CD4-positive, alpha-beta T cell (primary cell): ENCODE results near the gene CPNE2. TPM values are rescaled to one million over a fixed set of nuclear protein-coding genes. Genes with fewer than 3 reads are reported as not detected.
"Not testable (repeated sequence)": the region's sequence is repeated elsewhere in the genome, so short reads cannot be mapped to it uniquely, and the experiment has no call there.

ENCODE experiments used
- ATAC-seq: fragments of 200-7000 bp; cut with Tn5 transposase; one replicate; pipeline ENCODE4 v1.10.0; 2022; ENCODE audit warnings: mild to moderate bottlenecking; ENCODE audit not compliant: poor library complexity
- CTCF ChIA-PET: fragments of 350-600 bp; sonication (Branson Sonifier 250); formaldehyde crosslinking; loops from one replicate; lab custom pipeline; 2021; ENCODE audit warnings: antibody characterized with exemption, inconsistent platforms; lab: Charles Lee
- POLR2A ChIA-PET: fragments of 350-600 bp; sonication (Branson Sonifier 250); formaldehyde crosslinking; loops from one replicate; lab custom pipeline; 2021; ENCODE audit warnings: antibody characterized with exemption, inconsistent platforms; lab: Charles Lee
- DNase-seq, 14 experiments: peaks; one replicate each; pipeline ENCODE4 v3.0.0-alpha.2; 2013 to 2020; ENCODE audit warnings: mixed read lengths in 2 of 14
- H3K27ac ChIP-seq, 2 donors: one replicate each; pipeline versions ENCODE4 v1.5.1 to v1.7.0; 2013; ENCODE audit warnings: low read length in 2 of 2, low read depth in 1 of 2, mild to moderate bottlenecking in 1 of 2
- H3K27me3 ChIP-seq, 2 experiments: 1 replicate in 1 of 2; 2 replicates in 1 of 2; pipeline versions ENCODE4 v1.6.1 to v1.7.0; 2013; ENCODE audit warnings: low read length in 2 of 2, control low read depth in 1 of 2, mild to moderate bottlenecking in 1 of 2, moderate library complexity in 1 of 2; ENCODE audit not compliant: insufficient read depth in 2 of 2, control insufficient read depth in 1 of 2
- H3K36me3 ChIP-seq: one replicate; pipeline ENCODE4 v1.6.1; 2013; ENCODE audit warnings: low read length, control low read depth; ENCODE audit not compliant: insufficient read depth
- H3K4me1 ChIP-seq: one replicate; pipeline ENCODE4 v1.6.1; 2013; ENCODE audit warnings: low read length, control low read depth; ENCODE audit not compliant: insufficient read depth
- H3K4me3 ChIP-seq: one replicate; pipeline ENCODE4 v1.5.1; 2013; ENCODE audit warnings: mild to moderate bottlenecking, low read length, moderate library complexity
- H3K9me3 ChIP-seq, 2 experiments: 1 replicate in 1 of 2; 2 replicates in 1 of 2; pipeline versions ENCODE4 v1.6.1 to v1.7.0; 2013; ENCODE audit warnings: low read length in 2 of 2, mild to moderate bottlenecking in 2 of 2, control low read depth in 1 of 2, moderate library complexity in 1 of 2; ENCODE audit not compliant: control insufficient read depth in 1 of 2, insufficient read depth in 1 of 2
- H3K27ac Mint-ChIP-seq: one replicate; pipeline ENCODE4 v1.8.0; 2020; ENCODE audit warnings: mixed read lengths
- H3K27me3 Mint-ChIP-seq: one replicate; pipeline ENCODE4 v1.8.0; 2021; ENCODE audit warnings: mixed read lengths
- H3K36me3 Mint-ChIP-seq: one replicate; pipeline ENCODE4 v1.8.0; 2021; ENCODE audit warnings: low read depth, mixed read lengths
- H3K4me1 Mint-ChIP-seq: one replicate; pipeline ENCODE4 v1.8.0; 2021; ENCODE audit warnings: low read depth, mixed read lengths
- H3K4me3 Mint-ChIP-seq: one replicate; pipeline ENCODE4 v1.8.0; 2020; ENCODE audit warnings: mild to moderate bottlenecking, mixed read lengths
- H3K9me3 Mint-ChIP-seq: one replicate; pipeline ENCODE4 v1.8.0; 2020; ENCODE audit warnings: mixed read lengths
- intact Hi-C, 2 experiments: fragments of 100-400 bp; cut with DNase I in 1 of 2; cut with micrococcal nuclease in 1 of 2; formaldehyde crosslinking; loops; one replicate each; pipeline versions ENCODE4 v1.15.1 to v1.9.0; 2023 to 2025; cut with DNase I, micrococcal nuclease
- total RNA-seq, 174 experiments: library from RNA in 2 of 174; stranded (reverse) in 2 of 174; gene quantifications; one replicate each; pipeline ENCODE4 v1.2.3 and lab custom pipeline; 2021 to 2026
- TF ChIP-seq, protein P1 (sequence below): fragments of 200-600 bp; IDR thresholded peaks from one replicate; pipeline ENCODE4 v1.8.0; 2022; ENCODE audit warnings: antibody characterized with exemption, mild to moderate bottlenecking

The CPNE2 gene
- total RNA-seq, 2 experiments from 2014 or later = 2.2 to 3.5 TPM

DNA sequence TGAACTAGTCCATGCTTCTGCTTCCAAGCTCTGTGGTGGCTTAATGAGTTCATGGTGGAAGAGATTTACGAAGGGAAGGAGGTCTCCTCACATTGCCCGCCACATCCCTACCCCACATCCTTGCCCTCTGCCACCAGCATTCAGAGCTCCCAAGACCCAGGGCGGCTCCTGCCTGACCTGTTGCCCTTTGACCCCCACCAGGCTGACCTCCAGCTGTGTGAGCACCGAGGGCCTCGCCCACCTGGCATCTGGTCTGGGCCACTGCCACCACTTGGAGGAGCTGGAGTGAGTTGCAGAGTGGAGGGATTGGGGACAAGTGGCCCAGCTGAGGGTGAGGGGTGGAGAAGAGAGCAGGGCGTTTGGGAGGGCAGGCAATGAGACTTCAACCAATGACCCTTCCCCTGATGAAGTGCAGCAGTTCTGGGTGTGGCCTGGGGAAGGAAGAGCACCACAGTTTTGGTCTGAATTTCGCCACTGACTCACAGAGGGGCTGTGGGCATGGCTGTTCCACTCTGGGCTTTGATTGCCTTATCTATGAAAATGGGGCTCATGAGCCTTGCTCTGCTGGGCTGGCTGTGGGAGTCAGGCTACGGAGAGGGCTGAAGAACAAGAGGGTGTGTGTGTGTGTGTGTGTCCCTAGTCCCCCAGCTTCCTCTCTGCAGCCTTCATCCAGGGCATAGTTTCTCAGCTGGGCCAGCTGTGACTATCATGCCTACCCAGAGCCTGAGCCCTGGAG lies 22.6 kb upstream of the CPNE2 start:
- Histone ChIP-seq H3K4me3 (no peak overlapping the region), H3K4me1 (peaks cover 12% of the 10 kb centered on the region), H3K36me3 (peaks cover 85% of the 10 kb centered on the region), H3K9me3 (no peaks in the 10 kb centered on the region), H3K27ac (peak overlapping the region; percentile 32 to 52), H3K27me3 (no peaks in the 10 kb centered on the region)
- Mint-ChIP-seq H3K4me1 (peaks cover 4% of the 10 kb centered on the region), H3K36me3 (peaks cover 82% of the 10 kb centered on the region), H3K4me3 (no peak overlapping the region), H3K27ac (peak overlapping the region; percentile 36), H3K9me3 (no peaks in the 10 kb centered on the region), H3K27me3 (no peaks in the 10 kb centered on the region)
- no peak for DNase-seq
- ATAC-seq = no peak
- ChIA-PET CTCF (interaction anchor here (1.3 kb wide), 1 partner anchor 105 kb away, joined by 5 read pairs; no protein-coding TSS in a partner anchor), POLR2A (interaction anchor here (0.5 to 1.1 kb wide), 2 partner anchors 53 to 78 kb away, joined by 3 to 4 read pairs; no protein-coding TSS in a partner anchor)
- intact Hi-C loops = loop anchor here in 1 of 2 experiments (10.0 kb wide), 1 partner anchor 225 kb away; no protein-coding TSS in a partner anchor
- TF ChIP-seq, protein P1, sequence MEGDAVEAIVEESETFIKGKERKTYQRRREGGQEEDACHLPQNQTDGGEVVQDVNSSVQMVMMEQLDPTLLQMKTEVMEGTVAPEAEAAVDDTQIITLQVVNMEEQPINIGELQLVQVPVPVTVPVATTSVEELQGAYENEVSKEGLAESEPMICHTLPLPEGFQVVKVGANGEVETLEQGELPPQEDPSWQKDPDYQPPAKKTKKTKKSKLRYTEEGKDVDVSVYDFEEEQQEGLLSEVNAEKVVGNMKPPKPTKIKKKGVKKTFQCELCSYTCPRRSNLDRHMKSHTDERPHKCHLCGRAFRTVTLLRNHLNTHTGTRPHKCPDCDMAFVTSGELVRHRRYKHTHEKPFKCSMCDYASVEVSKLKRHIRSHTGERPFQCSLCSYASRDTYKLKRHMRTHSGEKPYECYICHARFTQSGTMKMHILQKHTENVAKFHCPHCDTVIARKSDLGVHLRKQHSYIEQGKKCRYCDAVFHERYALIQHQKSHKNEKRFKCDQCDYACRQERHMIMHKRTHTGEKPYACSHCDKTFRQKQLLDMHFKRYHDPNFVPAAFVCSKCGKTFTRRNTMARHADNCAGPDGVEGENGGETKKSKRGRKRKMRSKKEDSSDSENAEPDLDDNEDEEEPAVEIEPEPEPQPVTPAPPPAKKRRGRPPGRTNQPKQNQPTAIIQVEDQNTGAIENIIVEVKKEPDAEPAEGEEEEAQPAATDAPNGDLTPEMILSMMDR = no peak

DNA sequence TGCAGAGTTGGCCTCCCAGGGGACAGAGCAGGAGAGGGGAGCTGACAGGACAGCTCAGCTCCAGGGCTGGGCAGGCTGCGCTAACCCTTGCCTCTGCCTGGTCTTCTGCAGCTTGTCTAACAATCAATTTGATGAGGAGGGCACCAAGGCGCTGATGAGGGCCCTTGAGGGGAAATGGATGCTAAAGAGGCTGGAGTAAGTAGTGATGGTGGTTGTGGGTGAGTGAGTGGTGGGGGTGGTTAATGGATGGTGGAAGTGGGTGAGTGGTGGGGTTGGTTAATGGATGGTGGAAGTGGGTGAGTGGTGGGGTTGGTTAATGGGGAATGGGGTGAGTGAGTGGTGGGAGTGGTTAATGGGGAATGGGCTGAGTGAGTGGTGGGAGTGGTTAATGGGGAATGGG lies 22.0 kb upstream of the CPNE2 start:
- no peaks in the 10 kb centered on the region for H3K27me3 Mint-ChIP-seq
- DNase-seq (no peak), ATAC-seq (no peak)
- no peaks in the 10 kb centered on the region for H3K9me3 Mint-ChIP-seq
- Histone ChIP-seq H3K27me3 (no peaks in the 10 kb centered on the region), H3K4me1 (peaks cover 12% of the 10 kb centered on the region), H3K27ac (peak overlapping the region in 1 of 2 donors; percentile 52), H3K4me3 (no peak overlapping the region), H3K9me3 (no peaks in the 10 kb centered on the region), H3K36me3 (peaks cover 86% of the 10 kb centered on the region)
- peaks cover 81% of the 10 kb centered on the region for H3K36me3 Mint-ChIP-seq
- peaks cover 4% of the 10 kb centered on the region for H3K4me1 Mint-ChIP-seq
- intact Hi-C loops = loop anchor here in 1 of 2 experiments (10.0 kb wide), 1 partner anchor 226 kb away; no protein-coding TSS in a partner anchor
- CTCF ChIA-PET = no interaction called here
- POLR2A ChIA-PET = interaction anchor here (1.1 kb wide), 1 partner anchor 54 kb away, joined by 4 read pairs; no protein-coding TSS in a partner anchor
- peak overlapping the region; percentile 36 for H3K27ac Mint-ChIP-seq
- no peak overlapping the region for H3K4me3 Mint-ChIP-seq
- TF ChIP-seq, protein P1 = no peak

DNA sequence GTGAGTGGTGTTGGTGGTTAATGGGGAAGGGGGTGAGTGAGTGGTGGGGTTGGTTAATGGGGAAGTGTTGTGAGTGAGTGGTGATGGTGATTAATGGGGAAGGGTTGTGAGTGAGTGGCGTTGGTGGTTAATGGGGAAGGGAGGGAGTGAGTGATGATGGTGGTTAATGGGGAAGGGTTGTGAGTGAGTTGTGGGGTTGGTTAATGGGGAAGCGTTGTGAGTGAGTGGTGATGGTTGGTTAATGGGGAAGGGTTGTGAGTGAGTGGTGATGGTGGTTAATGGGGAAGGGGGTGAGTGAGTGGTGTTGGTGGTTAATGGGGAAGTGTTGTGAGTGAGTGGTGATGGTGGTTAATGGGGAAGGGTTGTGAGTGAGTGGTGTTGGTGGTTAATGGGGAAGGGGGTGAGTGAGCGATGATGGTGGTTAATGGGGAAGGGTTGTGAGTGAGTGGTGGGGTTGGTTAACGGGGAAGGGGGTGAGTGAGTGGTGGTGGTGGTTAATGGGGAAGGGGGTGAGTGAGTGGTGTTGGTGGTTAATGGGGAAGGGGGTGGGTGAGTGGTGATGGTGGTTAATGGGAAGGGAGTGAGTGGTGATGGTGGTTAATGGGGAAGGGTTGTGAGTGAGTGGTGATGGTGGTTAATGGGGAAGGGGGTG lies 21.2 kb upstream of the CPNE2 start:
- DNase-seq = peak in 2 of 14 experiments; percentile 16 to 44
- H3K27ac ChIP-seq, CTCF ChIA-PET, H3K27me3 ChIP-seq, H3K9me3 Mint-ChIP-seq, H3K4me3 Mint-ChIP-seq, H3K27ac Mint-ChIP-seq, POLR2A ChIA-PET, H3K4me1 Mint-ChIP-seq, H3K27me3 Mint-ChIP-seq, ATAC-seq, H3K9me3 ChIP-seq, H3K4me3 ChIP-seq: not testable (repeated sequence)
- intact Hi-C loops = loop anchor here in 1 of 2 experiments (10.0 kb wide), 1 partner anchor 226 kb away; no protein-coding TSS in a partner anchor
- Histone ChIP-seq H3K4me1 (peaks cover 12% of the 10 kb centered on the region), H3K36me3 (peaks cover 88% of the 10 kb centered on the region)
- peaks cover 80% of the 10 kb centered on the region for H3K36me3 Mint-ChIP-seq
